T follicular helper cell (primary cell): ENCODE results near the gene COPE.
"Not testable (repeated sequence)": the region's sequence is repeated elsewhere in the genome, so short reads cannot be mapped to it uniquely, and the experiment has no call there.

Experiments
- DNase-seq: peaks from one replicate; pipeline ENCODE4 v3.0.0-alpha.2; 2020; ENCODE audit warnings: low read depth
- total RNA-seq, 2 experiments: gene quantifications; one replicate each; lab custom pipeline; 2026; lab: John Stamatoyannopoulos, UW

COPE gene
- 59.5 to 61.2 reads per million in 2 experiments for total RNA-seq

DNA sequence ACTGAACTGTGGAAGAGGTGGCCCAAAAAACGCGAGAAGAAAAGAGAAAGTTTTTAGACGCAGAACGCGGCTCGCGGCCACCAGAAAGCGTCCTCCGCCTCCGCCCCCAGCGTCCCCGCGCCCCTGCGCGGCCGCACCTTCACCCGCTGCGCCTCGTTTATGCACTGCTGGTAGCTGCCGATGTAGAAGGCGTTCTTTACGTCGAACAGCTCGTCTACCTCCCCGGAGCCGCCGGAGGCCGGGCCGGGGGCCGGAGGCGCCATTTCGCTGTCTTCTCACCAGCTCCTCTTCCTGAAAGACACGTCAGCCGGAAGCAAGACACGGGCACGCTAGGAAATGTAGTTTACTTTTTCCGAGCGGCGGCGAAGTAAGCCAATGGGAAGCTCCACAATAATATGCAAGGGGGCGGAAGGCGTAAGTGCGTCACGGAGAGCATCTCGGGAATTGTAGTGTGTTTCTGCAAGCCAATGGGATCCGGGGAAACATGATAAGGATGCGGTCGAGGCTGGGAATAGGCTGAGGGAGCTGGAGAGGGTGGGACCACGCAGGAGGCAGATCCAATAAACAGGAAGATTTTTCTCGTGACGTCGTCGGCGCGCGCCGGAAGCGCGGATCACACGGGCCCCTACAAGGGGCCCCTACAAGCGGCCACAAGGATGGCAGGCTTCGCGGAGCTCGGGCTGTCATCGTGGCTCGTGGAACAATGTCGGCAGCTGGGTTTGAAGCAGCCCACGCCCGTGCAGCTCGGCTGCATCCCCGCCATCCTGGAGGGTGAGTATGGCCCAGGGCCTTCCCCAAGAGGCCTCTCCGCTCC, at the start of gene COPE, which contains the start of gene DDX49:
TSS of gene COPE (minus strand) at position 302 of the 814 bp plus-strand sequence. CDS start at position 263, 39 bp downstream.
TSS of gene DDX49 (plus strand) at position 630 of the 814 bp plus-strand sequence. CDS start at position 657, 27 bp downstream.
- peak; percentile 97 for DNase-seq

DNA sequence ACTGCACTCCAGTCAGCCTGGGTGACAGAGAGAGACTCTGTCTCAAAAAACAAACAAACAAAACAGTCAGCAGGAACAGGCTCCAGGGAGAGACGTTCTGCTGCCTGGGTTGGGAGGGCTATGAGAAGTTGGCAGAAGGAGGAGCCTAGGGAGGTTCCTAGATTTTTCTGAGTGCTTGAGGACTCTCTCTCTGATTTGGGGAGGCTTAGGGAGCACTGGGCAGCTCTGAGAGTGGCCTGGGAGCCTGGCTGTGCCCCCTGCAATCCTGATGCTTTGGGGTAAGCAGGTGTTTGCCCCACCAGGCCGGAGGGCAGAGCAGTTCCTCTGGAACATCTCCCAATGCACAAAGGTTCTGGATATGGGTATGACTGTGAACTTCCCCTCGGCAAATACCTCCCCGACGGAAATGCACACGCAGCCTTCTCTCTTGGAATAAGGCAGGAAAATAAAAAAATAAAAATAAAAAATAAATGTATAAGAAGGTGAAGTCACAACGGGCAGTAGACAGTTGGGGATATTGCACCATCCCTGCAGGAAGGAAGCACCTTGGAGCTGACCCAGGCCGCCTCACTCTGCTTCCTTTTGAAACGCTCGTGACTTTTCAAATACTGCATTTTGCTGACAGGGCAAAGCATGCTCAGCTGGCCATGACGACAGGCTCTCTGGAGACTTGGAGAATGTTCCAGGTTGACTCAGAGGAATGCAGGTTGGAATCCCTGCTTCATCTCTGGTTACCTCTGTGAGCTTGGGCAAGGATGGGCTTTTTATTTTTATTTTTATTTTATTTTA, 48.4 kb upstream of the COPE start:
- no peak for DNase-seq

DNA sequence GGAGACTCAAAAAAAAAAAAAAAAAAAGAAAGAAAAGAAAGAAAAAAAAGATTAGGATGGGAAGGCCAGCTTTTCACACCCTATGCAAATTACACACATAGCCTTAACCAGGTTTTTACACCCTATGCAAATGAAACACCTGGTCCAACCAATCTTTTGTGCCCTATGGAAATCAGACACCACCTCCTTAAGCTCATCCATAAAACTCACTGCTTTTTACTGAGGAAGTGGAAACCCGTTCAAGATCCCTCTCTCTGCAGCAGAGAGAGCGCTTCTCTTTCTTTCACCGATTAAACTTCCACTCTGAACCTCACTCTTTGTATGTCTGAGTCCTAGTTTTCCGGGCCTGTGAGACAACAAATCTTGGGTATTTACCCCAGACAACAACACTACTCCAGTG, 47.1 kb upstream of the COPE start:
- no peak for DNase-seq

DNA sequence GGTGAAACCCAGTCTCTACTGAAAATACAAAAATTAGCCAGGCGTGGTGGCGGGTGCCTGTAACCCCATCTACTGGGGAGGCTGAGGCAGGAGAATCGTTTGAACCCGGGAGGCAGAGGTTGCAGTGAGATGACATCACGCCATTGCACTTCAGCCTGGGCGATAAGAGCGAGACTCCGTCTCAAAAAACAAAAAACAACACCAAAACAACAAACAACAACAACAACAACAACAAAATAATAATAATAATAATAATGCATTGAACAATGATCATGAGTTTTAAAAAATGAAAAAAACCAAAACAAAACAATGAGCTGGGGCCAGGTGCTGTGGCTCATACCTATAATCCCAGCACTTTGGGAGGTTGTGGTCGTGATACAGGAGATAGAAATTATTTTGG, 44.9 kb upstream of the COPE start:
- no peak for DNase-seq

DNA sequence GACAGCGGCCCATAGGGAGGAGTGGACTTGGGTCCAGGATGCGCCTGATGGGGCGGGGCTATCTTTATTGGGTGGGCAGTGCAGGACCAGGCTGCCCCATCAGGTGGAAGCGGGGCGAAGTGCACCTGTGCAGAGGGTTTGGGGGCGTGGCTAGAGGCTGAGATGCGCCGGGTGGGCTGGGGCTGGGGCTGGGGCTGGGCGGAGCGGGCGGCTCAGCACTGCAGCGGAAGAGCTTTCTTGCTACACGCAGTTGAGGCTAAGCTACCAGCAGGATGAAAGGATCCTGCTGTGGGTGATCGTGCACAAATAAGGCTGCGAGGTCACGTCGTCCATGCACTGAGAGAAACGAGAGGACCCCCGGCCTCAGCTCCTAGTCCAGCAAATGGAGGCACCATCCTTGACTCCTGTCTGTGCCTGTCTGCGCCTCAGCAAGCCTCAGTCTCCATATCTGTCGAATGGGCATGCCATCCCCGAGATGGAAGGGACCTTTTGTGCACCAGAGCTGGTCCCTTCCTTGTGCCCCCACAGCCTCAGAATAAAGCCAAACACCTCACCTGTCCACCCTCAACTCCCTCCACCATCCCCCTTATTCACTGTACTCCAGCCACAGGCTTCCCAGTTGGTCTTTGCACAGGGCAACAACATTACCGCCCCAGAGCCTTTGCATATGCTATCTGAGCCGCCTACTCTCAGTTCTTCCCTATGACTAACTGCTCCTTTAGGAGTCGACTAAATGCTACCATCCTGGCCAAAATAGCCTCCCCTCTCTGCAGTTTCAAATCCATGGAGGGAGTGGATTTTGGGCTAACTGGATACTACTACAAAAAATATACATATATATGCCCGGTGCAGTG, 42.8 kb upstream of the COPE start:
- DNase-seq: no peak

DNA sequence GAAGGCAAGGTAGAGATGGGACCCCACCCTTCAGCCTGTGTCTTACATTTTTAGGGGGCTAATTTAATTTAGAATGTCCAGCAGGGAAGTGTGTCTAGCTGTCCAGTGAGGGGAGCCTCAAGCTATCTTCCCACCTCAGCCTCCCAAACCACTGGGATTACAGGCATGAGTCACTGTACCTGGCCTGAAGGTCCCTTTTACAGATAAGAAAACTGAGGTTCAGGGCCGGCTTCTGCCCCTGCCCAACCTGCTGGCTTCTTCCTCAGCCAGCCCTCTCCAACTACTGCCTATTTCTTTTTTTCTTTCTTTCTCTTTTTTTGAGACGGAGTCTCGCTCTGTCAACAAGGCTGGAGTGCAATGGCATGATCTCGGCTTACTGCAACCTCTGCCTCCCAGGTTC, 41.2 kb upstream of the COPE start:
- no peak for DNase-seq

DNA sequence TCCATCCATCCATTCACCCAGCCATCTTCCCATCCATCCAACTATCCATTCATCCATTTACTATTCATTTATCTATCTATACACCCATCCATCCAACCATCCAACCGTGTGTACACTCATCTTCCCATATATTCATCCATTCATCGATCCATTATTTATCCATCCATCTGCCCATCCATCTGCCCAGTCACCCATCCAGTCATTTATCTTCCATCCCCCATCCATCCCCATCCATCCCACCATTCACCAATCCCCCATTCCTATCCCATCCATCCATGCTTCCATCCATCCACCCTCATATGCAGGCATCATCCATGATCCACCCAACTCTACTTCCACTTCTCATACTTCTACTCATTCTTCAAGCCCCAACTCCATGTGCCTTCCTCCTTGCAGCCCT, 35.9 kb upstream of the COPE start:
- DNase-seq: no peak

DNA sequence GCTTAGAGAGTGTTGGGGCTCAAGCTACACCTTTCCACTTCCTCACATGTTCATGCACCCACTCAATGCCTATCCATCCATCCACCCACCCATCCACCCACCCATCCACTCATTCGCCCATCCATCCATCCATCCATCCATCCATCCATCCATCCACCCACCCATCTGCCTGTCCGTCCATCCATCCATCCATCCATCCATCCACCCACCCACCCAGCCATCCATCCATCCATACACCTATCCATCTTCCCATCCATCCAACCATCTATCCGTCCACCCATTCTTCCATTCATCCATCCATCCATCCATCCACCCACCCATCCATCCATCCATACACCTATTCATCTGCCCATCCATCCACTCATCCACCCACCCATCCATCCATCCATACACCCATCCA, 34.9 kb upstream of the COPE start:
- DNase-seq: no peak

DNA sequence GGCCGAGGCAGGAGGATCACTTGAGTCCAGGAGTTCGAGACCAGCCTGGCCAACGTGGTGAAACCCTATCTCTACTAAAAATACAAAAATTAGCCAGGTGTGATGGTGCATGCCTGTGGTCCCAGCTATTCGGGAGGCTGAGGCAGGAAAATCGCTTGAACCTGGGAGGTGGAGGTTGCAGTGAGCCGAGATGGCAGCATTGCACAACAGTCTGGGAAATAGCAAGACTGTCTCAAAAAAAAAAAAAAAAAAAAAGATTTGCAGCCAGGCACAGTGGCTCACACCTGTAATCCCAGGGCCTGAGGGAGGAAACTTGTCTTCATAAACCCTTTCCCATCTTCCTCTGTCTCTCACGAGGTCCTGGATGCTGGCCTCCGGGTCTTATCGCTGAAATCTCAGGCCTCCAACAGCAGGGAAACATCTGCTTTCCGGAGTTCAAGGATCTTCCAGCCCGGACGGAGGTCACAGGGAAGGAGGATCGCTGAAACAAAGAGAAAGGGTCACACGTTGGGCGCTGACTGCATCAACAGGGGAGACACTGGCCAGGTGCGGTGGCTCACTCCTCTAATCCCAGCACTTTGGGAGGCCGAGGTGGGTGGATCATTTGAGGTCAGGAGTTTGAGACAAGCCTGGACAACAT, 33.3 kb upstream of the COPE start:
- DNase-seq: not testable (repeated sequence)

DNA sequence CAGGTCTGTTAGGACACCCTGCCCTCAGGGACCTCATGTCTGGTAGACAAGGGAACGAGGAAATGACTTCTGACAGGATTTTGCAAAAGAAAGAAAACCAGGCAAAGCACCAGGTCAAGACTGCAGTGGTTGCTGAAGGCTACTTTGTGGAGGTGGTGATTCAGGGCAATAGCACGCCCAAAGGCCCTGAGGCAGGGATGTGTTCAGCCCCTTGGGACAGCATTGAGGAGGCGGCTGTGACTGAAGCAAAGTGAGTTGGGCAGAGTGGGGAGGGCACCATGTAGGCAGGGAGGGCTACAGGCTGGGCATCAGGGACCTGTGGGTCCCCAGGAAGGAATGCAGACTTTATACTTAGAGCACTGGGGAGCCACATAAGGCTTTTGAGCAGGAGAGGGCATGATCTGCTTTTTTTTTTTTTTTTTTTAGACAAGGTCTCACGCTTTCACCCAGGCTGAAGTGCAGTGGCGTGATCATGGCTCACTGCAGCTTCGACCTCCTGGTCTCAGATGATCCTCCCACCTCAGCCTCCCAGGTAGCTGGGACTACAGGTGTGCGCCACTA, 32.6 kb upstream of the COPE start:
- no peak for DNase-seq

DNA sequence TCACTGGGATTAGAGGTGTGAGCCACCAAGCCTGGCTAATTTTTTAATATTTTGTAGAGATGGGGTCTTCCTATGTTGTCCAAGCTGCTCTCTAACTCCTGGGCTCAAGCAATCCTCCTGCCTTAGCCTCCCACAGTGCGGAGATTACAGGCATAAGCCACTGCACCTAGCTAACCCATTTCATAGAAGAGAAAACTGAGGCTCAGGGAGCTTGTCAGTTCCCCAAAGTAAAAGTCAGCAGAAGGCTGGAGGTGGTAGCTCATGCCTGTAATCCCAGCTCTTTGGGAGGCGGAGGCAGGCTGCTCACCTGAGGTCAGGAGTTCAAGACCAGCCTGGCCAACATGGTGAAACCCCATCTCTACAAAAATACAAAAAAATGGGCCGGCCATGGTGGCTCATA, 30.7 kb upstream of the COPE start:
- no peak for DNase-seq

DNA sequence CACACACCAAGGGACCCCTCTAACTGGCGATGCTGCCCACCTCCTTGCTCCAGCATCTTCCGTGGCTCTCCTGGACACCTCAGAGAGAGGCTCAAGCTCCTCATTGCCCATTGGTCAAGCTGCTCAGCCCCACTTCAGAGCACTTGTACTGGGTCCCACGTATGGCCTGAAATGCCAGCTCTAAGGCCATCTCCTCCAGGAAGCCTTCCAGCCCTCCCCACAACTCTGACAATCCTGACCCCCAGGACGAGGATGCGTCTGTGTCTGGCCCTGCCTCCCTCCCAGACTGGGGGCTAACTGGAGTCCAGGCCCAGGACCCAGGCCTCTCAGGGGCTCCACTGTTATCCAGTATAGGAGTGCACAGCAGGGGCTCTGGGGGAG, 29.8 kb upstream of the COPE start:
- no peak for DNase-seq

DNA sequence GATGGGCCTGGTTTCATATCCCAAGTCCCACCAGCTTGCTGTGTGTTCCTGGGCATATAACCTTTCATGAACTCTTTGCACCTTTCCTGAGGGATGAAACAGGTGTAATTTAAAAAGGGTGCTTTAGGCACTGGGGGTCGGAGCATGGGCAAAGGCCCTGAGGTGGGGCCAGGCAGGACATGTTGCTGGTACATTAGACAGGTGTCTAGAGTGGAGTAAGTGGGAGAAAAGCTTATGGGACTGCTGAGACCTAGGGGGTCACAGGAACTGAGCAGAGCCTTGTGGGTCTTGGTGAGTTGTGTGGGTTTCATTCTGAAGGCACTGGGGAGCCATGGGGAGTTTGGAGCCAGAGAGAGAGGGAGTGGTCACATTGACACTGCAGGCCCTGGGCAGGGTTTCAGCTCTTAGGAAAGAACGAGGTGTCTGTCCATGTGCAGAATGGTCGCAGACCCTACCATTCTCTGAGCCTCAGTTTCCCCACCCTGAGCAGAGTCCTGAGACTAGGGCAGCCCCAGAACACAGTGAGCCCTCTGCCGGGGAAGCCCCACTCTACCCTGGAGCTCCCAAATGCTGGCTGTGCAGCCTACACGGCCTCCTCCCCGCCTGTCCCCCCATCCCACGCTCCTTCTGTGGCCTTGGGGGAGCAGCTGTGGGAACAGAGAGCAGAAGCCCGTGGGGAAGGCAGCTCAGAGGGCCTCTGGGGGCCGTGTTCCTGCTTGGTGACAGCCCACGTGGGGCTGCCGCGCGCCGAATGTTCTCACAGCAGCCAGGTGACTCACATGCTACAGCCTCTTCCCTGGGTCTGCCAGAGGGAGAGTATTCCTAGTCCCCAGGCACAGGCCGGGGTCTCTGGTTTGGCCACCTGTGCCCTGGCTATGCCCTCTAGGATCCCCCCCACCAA, 29.1 kb upstream of the COPE start:
- DNase-seq: no peak

DNA sequence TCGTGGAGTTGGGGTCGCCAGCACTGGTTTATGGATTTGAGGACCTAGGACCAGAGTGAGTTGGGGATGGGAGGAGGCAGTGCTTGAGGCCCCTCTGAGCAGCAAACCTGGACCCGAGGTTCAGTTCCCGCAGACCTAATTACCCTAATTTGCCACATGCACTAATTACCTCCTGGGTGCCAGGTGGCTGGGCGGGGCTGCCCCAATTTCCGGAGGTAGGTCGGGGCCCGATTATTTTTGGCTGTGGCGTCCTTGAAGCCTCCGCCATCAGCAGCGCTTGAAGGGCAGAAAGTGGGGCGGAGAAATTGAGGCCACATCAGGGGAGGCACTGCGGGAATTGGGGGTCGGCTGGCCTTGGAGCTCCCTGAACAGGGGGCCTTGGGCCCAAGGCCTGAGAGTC, 27.7 kb upstream of the COPE start:
- DNase-seq: no peak

DNA sequence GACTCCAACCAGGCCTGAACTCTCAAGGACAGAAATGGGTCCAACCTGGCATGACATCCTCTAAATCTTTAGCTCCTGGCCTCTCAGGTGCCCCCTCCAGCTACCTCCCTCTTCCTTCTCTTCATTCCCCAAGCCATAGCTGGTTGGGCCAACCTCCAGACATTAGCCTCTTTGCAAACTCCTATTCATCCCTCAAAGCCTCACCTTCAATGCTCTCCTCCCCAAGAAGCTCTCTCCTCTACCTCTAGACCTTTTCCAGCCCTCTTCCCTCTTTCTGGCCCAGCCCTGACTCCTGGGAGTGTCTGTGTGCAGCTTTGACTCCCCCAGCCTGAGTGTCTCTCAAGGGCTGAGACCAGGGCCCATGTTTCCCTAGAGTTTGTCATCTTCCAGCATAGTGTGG, 27.1 kb upstream of the COPE start:
- DNase-seq: no peak

DNA sequence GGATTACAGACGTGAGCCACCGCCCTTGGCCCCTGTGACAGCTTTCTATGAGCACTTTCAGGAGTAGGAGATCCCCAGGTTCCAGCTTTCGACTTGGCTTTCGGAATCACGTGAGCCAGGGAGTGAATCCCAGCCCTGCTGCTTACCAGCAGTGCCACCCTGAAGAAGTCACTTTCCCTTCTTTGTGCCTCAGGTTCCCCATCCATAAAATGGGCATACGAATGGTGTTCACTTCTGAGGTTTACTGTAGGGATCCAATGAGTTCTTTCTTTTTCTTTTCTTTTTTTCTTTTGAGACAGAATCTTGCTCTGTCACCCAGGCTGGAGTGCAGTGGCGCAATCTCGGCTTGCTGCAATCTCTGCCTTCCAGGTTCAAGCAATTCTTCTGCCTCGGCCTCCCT, 26.1 kb upstream of the COPE start:
- no peak for DNase-seq

DNA sequence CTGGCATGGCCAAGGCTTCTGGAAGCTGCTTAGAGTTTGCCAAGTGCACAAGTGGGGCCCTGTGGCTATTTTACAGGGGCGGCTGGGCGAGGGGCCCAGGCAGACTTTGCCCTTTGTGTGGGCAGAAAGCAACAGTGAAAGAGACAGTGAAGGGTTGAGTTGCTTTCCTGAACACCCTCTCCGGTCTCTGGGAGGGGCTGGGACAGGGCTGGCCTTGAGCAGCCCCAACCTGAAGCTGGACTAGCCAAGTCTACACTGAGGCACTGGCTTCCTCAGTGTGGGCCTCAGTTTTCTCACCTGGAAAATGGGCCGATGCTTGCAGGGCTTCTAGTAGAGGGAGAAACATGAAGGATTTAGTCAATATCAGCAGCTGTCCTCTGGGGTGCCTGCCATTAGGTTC, 24.3 kb upstream of the COPE start:
- DNase-seq: no peak

DNA sequence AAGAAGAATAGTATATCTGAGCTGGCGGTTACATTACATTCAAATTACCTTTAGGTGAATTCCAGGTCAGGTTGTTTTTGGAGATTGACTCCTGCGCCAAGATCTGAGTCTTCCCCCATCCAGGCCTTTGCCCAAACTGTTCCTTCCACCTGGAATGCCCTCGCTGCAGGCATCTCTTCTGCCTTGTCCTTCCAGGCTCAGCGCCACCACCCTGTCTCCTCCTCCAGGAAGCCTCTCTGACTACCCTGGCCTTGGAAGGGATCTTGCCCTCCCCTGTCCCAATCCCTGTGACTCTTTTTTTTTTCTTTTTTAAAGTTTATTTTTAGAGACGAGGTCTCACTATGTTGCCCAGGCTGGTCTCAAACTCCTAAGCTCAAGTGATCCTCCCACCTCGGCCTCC, 23.5 kb upstream of the COPE start:
- DNase-seq: no peak

DNA sequence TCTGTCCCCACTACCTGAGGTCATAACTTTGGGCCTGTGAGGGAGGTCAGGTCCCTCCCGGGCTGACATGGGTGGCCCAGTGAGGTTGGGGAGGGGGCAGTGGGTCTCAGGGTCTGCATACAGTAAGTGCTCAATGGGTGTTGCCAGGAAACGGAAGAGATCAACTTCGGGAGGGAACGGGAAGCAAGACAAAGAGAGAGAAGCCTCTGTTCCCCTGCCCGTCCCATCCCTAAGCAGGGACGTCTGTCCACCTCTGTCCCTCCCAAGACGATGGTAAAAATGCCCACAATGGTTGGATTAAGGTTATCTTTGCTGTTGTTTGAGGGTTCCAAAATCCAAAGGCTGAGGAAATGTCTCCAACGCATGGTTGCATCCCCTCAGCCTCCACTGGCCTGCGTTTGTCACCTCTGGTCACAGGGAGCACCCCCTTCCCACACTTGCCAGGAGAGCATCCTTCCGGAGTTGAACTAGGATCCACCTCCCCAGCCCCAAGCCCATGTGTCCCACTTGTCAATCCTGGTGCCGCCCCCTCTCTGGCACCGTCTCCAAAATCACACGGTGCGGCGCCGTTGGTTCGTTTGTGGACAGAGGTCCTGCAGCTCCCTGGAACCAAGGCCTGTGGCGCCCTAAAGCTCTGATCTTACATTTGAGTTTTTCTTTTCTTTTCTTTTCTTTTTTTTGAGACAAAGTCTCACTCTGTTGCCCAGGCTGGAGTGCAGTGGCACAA, 22.6 kb upstream of the COPE start:
- no peak for DNase-seq
